ENCODE measurements around the gene PRDM15.

PRDM15 gene

DNA sequence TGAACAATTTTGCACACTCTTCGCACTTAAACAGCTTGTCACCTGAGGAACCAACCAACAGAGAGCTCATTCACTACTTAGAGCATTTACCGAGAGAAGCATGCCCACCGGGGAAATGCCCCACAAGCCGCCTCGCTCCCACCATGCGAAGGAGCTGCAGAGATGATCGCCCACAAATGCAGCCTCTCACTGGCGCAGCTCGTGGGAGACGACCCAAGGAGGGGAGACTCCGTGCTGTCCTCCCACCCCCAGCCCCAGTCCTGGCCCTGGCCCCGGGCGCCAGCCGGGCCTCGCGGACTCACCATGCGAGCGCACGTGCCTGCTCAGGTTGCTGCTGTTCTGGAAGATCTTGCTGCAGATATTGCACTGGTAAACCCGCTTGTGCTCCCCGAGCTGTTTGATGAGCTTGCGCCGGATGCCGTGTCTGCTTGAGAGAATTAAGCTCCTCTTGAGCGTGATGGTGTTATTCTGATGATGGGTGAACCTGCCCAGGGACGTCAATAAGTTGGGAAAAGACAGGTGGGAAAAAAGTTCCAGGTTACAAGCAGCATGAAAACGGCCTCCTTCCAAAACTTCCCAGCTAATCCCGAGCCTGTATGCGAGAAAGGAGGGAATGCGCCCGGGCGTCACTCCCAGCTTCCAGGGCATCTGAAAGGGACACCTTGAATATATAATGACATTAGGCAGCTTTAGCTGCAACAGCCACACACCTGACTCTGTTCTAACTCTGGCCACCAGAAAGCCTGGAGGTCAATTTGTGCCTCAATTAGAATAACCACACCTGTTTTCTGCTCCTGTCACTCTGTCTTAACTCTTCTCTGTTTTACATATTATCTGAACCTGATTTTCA lies 42.8 kb downstream of the PRDM15 start:
- FAIRE-seq: no peak

DNA sequence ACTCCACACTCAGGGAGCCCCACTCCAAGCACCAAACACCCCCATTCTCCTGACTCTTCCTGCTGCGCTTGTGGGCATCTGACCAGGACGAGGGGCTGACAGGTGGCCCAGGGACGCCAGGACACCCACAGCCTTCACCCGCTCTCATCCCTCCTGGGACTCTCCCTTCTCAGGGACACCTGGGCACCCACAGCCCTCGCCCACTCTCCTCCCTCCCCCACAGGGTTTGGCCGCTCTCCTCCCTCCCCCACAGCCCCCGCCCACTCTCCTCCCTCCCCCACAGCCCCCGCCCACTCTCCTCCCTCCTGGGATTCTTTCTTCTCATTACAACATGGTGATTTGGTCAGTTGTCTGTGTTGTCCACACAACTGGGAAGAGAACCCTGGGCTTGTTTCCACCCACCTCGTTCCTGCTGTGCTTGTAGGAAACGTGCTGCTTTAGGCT lies 43.4 kb downstream of the PRDM15 start:
- no peak for FAIRE-seq

DNA sequence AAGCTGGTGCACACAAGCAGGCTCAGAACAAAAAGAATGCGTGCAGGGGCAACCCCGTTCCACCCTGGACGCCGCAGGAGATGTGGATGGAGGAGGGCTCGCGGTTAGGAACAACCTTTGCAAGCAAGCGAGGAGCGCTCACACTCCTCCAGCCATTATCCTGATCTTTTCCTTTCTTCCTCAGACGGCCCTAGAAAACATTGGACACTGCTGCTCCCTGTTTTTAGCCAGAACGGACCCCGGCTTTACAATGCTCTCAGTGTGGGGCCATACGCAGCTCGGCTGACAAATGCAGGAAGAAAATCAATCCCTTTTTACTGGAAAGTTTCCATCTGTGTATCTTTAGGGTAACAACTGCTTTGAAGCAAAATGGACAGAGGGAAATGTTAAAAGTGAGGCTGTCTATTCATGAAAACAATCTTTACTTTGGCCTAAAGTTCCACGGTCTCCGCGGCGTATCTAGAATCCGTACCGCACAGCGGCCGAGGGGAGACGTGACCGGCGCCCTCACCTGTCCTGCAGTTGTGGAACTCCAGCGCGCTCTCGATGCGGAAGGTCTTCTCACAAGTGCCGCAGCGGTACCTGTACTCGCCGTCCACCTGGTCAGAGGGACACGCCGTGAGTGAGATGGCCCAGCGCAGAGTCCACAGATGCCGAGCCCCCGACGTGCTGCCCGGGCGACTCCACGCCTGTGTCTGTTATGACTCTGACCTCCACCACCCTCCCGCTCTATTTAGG lies 44.0 kb downstream of the PRDM15 start:
- FAIRE-seq: no peak

DNA sequence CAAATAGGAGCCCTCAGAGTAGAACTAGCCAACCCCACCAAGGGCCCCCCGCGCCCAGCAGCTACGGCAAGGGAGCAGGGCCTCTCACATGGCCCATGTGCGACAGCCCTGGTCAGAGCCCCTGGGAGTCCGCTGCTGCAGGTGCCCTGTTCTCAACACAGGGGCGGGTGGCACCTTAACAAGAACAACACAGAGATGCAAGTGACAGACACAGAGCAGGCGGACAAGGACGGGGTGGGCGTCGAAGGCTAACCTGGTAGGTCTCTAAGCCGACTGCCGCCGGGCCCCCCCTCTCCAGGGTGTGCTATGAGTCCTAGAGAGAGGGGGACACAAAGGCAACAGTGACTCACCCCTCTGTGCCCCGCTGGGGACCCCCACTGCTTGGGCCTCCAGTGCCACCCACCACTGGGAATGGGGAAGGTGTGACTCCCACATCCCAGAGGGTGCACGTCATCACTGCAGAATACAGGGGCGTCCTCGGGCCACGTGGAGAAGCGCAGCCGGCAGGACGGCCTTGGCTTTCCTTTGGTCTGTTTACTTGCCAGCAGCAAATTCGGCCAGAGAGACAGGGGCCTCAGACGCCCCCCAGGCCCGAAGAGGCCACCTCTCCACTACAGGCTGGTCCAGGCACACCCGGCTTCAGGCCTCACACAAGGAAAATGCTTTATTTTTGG lies 44.8 kb downstream of the PRDM15 start:
- no peak for FAIRE-seq

DNA sequence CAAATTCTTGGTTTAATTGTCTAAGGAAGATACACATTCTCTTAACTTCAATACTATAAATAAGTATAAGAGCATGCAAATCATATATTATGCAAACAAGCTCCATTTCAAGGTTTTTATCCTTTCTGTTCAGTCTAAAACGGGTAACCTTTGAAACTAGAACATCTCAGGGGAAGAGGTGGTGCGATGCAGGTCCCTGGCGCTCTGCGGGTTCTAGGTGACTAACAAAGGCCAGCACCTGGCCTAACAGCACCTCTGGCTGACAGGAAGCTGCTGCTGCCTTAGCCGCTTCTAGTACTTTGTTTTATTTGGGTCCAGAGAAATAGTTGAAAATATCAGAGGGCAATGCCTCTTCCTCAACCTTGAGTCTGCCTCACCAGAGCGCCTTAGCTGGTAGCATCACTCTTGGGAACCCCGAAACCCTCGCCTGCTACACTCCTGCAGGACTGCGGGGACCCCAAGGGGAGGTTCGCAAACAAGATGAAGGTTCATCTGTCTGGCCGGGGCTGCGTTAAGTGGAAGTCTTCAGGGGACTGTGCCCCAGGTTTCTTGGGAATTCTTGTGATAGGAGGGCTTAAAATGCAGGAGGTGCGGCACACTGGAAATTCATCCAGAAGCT lies 45.5 kb downstream of the PRDM15 start:
- no peak for FAIRE-seq

DNA sequence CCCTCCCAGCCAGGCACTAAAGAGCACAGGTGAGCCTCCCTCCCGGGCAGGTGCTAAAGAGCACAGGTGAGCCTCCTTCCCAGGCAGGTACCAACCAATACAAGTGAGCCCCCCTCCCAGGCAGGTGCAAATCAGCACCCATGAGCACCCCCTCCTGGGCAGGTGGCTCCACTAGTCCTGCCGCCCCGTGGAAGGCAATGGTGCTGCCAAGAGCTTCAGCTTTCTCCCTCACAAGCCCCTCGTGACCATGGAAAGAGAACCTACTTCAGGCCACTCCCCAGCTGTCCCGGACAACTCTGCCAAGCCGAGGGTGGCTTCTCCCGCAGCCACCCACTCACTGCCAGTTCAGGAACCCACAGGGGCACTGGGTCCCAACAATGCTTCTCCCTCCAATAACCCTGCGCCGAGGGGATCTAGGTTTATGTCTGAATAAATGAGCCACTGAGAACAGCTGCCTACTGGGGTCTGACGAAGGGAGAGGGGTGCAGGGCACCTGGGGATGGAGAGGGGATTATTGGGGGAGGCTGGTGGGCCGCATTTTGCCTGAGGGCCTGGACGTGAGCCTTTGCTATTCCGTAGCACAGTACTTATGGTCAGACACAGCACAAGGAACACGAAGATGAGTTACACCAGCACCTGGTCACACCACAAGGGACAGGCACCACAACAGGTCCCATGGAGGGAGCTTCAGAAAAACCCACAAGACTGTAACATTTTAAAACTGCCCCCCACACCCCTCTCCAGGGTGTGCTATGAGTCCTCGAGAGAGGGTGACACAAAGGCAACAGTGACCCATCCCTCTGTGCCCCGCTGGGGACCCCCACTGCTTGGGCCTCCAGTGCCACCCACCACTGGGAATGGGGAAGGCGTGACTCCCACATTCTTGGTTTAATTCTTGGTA lies 46.3 kb downstream of the PRDM15 start:
- no peak for FAIRE-seq

DNA sequence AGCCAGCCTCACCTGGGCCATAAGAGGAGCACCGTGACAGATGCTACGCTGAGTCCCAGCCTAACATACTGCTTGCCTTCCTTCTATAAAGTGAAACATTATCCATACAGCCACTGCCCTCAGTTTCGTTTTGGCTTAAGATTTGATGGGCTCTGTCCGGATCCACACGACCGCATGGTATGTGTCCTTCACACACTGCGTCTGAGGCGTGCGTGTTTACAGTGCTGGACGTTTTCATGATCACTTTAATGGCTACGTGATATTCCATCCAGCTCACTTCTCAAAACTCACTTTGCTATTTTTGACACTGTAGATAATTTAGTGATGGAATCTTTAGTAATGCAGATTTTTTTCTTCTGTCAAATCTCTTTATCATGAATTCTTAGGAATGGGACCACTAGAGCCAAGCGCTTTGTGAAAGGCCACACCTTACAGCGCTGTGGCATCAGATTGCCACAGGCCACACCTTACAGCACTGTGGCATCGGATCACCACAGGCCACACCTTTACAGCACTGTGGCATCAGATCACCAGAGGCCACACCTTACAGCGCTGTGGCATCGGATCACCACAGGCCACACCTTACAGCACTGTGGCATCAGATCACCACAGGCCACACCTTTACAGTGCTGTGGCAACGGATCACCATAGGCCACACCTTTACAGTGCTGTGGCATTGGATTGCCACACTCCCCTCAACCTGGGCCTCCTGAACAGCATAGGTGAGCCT lies 47.1 kb downstream of the PRDM15 start:
- FAIRE-seq: no peak

DNA sequence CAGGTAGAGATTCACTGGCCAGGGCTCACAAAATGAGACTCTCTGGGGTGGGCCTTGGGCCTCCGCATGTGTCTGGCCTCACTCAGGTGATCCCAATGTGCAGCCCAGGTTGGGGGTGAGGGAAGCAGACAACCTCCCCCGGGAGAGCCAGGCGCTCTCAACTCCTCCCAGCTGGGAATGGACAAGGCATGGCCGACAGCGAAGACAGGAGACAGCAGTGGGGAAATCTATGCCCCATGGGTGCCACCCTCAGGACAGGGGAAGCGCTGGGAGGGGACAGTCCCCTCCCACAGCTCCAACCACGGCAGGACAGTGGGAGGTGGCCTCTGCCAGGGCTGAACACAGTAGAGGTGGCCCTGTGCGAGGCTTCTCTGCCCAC lies 47.7 kb downstream of the PRDM15 start:
- FAIRE-seq: no peak

DNA sequence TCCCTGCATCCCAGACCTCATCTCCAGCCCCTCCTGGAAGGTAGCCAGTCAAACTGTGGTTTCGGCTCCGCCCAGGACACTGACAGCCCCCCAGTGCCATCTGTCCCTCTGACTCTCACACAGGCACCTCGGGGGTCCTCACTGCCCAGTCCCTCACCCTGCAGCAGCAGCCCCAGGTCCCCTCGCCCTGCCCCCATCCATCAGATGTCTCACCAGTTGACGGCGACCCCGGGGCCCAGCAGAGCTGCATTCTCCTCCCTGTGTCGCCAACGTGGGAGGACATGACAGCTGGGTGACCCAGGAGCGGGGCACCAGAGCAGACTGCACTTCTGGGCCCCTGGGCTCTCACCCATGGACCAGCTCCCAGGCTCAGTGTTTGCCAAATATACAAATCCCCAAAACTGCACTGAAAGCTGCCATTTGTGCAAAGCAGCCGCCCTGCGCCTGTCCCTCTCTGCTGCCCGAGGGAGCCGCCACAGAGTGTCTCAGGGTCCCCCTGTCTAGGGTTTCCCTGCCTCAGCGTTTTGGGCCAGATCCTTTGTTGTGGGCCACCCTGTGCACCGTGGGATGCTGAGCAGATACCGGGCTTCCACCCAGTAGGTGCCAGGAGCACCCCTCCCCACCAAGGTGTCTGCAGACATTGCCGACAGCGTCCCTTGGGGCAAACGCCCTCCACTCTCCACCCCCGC lies 48.2 kb downstream of the PRDM15 start:
- no peak for FAIRE-seq

DNA sequence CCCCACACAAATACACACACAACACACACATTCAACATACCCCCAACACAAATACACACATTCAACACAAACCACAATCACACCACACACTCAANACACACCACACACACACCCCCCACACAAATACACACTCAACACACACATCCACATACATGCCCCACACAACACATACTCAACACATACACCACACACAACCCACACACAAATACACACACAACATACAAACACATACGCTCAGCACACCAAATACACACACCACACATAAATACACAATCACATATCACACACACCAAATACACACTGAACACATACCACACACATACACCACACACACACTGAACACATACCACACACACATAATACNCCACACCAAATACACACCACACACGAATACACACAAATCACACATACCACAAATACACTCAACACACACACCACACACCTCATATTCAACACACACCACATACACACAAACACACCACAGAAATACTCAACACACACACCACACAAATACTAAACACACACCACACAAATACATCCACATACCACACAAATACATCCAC lies 48.9 kb downstream of the PRDM15 start:
- no peak for FAIRE-seq

DNA sequence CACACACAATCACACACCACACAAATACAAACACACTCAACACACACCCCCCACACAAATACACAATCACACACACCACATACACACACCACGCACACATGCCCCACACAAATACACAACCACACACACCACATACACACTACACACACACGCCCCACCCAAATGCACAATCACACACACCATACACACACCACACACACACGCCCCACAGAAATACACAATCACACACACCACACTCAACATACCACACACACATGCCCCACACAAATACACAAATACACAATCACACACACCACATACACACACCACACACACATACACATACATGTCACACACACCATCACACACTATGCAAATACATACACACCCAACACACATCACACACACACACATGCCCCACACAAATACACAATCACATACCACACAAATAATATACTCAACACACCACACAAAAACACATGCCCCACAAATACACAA lies 50.2 kb downstream of the PRDM15 start:
- FAIRE-seq: no peak

DNA sequence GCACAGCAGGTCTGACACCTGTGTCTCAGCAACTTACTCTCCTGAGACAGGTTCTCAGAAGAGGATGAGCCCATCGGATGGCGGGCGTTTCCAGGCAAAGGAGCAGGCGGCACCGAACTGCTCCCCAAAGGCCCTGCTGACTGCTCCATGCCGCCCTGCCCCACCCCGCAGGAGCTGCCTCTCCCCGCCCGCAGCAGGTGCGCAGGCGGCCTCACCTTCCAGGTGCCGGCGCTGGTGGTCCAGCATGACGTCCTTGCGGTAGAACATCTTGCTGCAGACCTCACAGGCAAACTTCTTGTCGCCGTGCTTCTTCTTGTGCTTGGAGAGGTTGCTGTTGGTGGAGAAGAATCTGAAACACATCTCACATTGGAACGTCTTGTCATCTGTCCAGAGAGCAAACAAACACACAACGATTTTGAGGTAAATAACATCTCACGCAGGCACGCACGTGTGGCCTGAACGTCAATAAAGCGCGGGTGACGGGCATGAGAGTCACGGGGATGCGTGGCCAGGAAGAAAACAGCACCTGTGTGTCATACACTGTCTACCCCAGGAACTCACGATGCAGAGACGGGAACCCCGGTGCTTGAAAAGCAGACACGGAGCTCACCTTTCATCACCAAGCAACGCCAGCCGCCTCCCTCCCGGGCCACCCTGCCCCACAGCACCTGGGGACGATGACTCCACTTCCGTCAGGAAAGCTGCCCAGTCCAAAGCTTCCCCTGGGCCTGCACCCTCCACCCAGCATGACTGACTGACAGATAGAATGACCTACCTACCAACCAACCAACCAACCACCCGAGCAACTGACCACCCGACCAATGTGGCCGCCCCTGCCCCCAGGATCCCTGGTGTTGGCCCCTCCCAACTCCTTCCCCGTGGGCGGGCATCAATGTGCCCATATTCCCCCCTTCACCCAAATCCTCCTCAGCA lies 50.9 kb downstream of the PRDM15 start:
- FAIRE-seq: no peak

DNA sequence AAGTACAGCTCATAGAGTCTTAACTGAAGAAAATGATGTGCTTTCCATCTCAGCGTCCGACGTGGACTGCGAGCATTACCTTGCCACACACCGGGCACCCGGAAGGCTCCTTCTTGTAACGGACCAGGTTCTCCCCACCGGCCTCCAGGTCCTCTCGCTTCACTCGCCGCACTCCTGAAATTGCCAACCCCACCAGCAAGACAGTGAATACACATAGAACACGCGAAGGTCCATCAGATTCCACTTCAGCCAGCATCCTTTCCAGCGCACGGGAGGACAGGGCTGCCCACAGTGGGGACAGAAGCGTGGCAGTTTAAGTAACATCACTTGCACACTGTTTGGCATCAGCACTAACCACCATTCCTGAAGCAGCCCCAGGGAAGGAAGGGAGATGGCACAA lies 53.3 kb downstream of the PRDM15 start:
- no peak for FAIRE-seq

DNA sequence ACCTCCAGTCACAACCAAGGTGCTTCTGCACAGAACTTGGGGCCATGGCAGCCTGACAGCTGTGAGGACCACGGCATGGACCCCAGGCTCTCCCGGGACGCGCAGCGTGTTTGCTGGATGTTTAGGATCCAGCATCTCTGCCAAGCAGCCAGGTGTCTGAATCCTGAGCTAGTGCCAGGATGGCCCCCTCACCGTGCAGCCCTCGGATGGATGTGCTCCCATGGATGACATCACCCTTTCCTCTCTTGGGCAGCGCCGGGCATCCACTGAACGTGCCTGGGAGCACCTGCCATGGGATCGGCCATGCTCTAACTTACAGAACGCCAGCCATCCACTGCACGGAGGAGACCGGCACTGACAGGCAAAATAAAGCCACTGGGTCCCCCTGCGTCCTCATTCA lies 53.9 kb downstream of the PRDM15 start:
- FAIRE-seq: no peak

DNA sequence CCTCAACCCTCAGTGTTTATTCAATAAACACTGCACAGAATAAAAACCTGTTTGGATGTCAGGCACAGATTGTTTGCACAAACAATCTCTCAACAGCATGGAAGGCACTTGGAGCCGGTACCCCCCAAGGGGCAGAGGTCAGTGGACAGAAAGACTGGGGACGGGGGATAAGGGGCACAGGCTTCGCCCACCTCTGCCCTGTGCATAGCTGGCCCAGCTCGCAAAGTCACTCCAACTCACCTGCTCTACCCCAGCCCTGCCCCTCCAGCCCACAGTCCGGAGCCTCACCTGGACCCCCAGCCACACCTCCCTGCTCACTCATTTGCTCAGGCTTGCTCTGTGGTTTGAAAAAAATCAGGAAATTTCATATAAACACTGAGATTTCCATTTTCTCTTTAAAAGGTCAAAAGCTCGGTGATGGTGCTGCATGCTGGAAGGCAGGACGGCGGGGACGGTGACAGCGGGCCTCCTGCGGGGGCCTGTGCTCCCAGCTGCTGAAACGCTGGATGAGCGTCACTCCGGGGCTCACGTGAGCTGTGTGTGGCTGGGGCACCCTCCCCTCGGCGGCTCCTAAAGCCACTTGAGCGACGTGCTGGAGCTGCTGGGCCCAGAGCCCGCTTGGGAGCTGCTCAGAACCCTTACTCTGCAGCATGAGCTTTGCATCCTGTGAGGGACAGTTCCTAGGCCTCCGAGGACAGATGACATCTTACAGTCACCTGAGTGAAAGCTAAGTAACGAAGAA lies 54.5 kb downstream of the PRDM15 start:
- no peak for FAIRE-seq

DNA sequence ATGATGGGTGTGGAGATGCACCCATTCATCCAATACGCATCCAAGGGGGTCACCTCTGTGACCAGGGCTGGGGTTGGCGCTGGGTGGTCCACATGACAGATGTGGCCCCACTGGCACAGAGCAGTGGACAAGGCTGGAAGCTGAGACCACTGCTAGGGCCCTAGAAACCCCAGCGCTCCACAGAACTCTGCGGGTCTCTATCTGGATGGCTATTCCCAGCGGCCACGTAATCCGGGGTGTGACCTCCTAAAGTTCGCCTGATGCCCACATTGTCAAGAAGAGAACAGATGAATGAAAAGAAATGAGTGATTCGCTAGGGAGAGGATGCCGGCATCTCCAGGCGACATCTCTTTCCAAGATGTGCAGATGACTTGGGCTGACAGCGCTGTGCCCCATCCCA lies 55.2 kb downstream of the PRDM15 start:
- no peak for FAIRE-seq

DNA sequence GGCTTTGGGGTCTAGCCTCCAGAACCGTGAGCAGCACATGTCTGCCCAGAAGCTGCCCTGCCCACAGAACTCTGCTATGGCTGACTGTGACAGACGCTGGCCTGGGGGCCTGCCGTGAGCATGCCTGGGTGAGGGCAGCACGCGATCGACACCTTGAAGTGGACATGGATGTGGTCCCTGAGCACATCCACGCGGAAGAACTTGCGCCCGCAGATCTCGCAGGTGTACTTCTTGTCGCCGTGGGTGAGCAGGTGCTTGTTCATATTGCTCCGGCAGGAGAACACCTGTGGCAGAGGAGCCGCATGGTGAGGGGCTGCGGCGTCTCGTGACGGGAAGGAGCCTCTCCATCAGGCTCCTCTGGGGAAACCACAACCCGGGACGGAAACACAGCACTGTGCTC lies 56.0 kb downstream of the PRDM15 start:
- FAIRE-seq: no peak

DNA sequence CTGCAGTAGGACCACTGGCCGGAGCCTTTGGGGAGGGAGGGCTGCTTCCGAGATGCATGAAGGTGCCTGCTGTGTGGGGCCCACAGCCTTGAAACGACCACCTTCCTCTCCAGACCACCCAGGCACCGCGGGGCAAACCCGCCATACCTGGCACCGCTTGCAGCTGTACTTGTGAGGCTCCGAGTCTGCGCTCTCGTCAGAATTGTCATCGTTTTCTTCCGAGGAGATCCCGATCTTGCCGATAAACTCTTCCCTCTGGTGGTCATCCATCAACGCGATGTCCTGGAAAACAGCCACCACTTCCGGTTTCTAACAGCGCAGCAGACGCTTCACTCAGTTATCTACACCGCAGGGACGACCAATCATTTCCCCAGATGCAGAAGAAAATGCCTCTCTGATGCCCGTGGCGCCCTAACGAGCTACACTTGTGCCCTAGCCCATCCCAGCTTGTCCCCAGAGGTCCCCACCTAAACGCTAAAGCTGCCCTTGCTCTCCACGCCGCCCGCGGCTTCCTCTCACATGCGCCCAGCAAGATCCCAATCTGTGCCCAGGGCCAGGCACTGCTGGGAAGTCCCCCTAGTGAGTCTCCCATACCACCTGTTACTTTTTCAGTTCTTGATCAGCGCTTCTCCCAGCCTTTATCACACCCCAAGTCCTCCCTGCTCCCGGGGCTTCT lies 57.2 kb downstream of the PRDM15 start:
- no peak for FAIRE-seq
